ENCODE data around the gene HAGHL. TPM values are rescaled to one million over a fixed set of nuclear protein-coding genes. Genes with fewer than 3 reads are reported as not detected.

Gene HAGHL
- polyA plus RNA-seq, 2 of the 4 experiments (the other 2 are of a cell fraction): 4.4 to 22.0 TPM

- 83% methylated on average over 9 of the region's 20 CpGs for WGBS (ENCODE audit: missing lambda C conversion rate)
- no peak for DNase-seq (ENCODE audit: low read depth in 1 of 2, low spot score in 1 of 2)
- TF ChIP-seq GATA3 (IDR thresholded peaks at IDR 0.05; ENCODE audit: borderline replicate concordance) (no peak), RFX5 (IDR thresholded peaks at IDR 0.05) (no peak), RAD21 (conservative IDR thresholded peaks at IDR 0.05 in 1 of 2, IDR thresholded peaks at IDR 0.05 in 1 of 2) (no peak), MAZ (IDR thresholded peaks at IDR 0.05; ENCODE audit: borderline replicate concordance, low read depth, low read length) (no peak)
- no peak overlapping the region for H3K4me2 ChIP-seq
- peak in 1 of 2 experiments; percentile 16; a peak in 2 of 6 replicates for ATAC-seq
- H3K27ac ChIP-seq: 0 out of 6 replicates have a peak overlapping the region, but pooled peaks of 1 of the 2 experiments have one; percentile 40
- ChIA-PET CTCF (interaction anchor here (1.3 to 15.8 kb wide), 3 partner anchors 17 to 28 kb away, joined by 4 to 105 read pairs (median 6); partner anchors contain the start of genes CHTF18, CIAO3 and RPUSD1), POLR2A (no interaction called here)
- H3K4me1 ChIP-seq: peaks cover 7% of the 10 kb centered on the region
- H3K9me3 ChIP-seq: no peaks in the 10 kb centered on the region
- H3K4me3 ChIP-seq: no peak overlapping the region
- FAIRE-seq: no peak
Observed at GRCh38 chr16:769184-769784, 42.4 kb downstream of the HAGHL start.

DNA sequence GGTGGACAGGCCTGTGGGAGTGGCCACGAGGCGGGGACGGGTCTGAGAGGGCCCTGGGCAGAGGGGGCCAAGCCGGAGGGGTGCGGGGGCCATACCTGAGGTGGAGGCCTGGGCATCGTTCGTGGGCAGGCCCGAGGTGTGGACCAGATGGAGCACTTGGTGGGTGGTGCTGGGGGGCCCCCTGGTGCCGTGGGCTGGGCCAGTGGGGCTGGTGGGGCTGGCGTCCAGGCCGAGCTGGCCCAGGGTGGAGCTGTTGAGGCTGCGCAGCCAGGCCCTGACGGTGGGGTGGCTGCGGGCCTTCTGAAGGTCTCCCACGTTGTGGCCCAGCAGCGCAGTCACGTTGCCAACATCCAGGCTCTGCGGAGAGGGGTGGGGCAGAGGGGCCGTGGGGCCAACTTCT lies 43.0 kb downstream of the HAGHL start:
- TF ChIP-seq MAX (IDR thresholded peaks at IDR 0.05): no peak
- TF ChIP-seq, protein P1, sequence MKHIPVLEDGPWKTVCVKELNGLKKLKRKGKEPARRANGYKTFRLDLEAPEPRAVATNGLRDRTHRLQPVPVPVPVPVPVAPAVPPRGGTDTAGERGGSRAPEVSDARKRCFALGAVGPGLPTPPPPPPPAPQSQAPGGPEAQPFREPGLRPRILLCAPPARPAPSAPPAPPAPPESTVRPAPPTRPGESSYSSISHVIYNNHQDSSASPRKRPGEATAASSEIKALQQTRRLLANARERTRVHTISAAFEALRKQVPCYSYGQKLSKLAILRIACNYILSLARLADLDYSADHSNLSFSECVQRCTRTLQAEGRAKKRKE (CRISPR knock-in tag; IDR thresholded peaks at IDR 0.05; ENCODE audit: low read depth): no peak
- no peak for TF ChIP-seq RAD21 (conservative IDR thresholded peaks at IDR 0.05 in 1 of 2, IDR thresholded peaks at IDR 0.05 in 1 of 2)
- TF ChIP-seq NPAS2 (CRISPR knock-in tag; IDR thresholded peaks at IDR 0.05; ENCODE audit: borderline replicate concordance): no peak
- no peak for TF ChIP-seq ZFP36 (IDR thresholded peaks at IDR 0.05; ENCODE audit: borderline replicate concordance, partially characterized antibody)
- TF ChIP-seq HOXB13 (CRISPR knock-in tag; IDR thresholded peaks at IDR 0.05; ENCODE audit: low read depth): no peak
- TF ChIP-seq POLR2AphosphoS2 (conservative IDR thresholded peaks at IDR 0.05; ENCODE audit: low read length): no peak
- TF ChIP-seq CHD2 (IDR thresholded peaks at IDR 0.05; ENCODE audit: low read length, partially characterized antibody): no peak
- TF ChIP-seq BCL3 (IDR thresholded peaks at IDR 0.05): no peak
- TF ChIP-seq, protein P2, sequence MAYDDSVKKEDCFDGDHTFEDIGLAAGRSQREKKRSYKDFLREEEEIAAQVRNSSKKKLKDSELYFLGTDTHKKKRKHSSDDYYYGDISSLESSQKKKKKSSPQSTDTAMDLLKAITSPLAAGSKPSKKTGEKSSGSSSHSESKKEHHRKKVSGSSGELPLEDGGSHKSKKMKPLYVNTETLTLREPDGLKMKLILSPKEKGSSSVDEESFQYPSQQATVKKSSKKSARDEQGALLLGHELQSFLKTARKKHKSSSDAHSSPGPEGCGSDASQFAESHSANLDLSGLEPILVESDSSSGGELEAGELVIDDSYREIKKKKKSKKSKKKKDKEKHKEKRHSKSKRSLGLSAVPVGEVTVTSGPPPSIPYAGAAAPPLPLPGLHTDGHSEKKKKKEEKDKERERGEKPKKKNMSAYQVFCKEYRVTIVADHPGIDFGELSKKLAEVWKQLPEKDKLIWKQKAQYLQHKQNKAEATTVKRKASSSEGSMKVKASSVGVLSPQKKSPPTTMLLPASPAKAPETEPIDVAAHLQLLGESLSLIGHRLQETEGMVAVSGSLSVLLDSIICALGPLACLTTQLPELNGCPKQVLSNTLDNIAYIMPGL (CRISPR knock-in tag; IDR thresholded peaks at IDR 0.05; ENCODE audit: borderline replicate concordance): no peak
- ATAC-seq (no peak), DNase-seq (ENCODE audit: low read depth in 1 of 2, low spot score in 1 of 2) (no peak), FAIRE-seq (no peak)
- ChIA-PET POLR2A (no interaction called here), CTCF (interaction anchor here (0.9 to 15.8 kb wide), 5 partner anchors 9 to 29 kb away, joined by 3 to 105 read pairs (median 4); partner anchors contain the start of genes CHTF18, CIAO3, MSLN and RPUSD1)
- Histone ChIP-seq H3K9me3 (no peaks in the 10 kb centered on the region), H3K4me1 (peaks cover 7% of the 10 kb centered on the region), H3K27ac (no peak overlapping the region), H3K4me3 (no peak overlapping the region), H3K4me2 (no peak overlapping the region)
- 90% methylated on average over 13 of the region's 19 CpGs for WGBS (ENCODE audit: missing lambda C conversion rate)

DNA sequence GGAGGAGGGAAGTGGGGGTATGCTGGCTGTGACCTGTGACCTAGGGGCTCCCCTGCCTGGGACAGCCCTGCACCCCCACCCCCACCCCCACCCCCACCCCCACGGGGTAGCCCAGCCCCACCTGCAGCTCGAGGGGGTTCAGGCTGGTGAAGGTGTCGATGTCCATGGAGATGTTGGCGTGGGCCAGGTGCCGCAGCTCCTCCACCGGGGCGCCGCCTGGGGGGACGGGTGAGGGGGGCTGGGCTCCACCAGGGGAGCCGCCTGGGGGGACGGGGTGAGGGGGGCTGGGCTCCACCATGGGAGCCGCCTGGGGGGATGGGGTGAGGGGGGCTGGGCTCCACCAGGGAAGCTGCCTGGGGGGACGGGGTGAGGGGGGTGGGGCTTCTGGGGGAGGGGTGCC lies 43.5 kb downstream of the HAGHL start:
- no peak overlapping the region for H3K4me3 ChIP-seq
- POLR2A ChIA-PET: no interaction called here
- ATAC-seq (no peak), FAIRE-seq (no peak), DNase-seq (ENCODE audit: low read depth in 1 of 2, low spot score in 1 of 2) (no peak)
- H3K9me3 ChIP-seq: no peaks in the 10 kb centered on the region
- CTCF ChIA-PET: interaction anchor here (0.9 to 15.8 kb wide), 5 partner anchors 10 to 29 kb away, joined by 3 to 105 read pairs (median 4); partner anchors contain the start of genes CHTF18, CIAO3, MSLN and RPUSD1
- no CpG with 5 or more reads among the region's 13 CpGs for whole genome bisulfite sequencing (ENCODE audit: missing lambda C conversion rate)
- no peak overlapping the region for H3K27ac ChIP-seq
- H3K4me2 ChIP-seq: no peak overlapping the region
- peaks cover 7% of the 10 kb centered on the region for H3K4me1 ChIP-seq
- no peak for TF ChIP-seq HOXB5 (CRISPR knock-in tag; IDR thresholded peaks at IDR 0.05)
- no peak for TF ChIP-seq REST (IDR thresholded peaks at IDR 0.05)
- TF ChIP-seq MAZ (IDR thresholded peaks at IDR 0.05; ENCODE audit: borderline replicate concordance, low read depth, low read length): no peak
- TF ChIP-seq GATA3 (IDR thresholded peaks at IDR 0.05; ENCODE audit: borderline replicate concordance): no peak
- no peak for TF ChIP-seq RCOR1 (IDR thresholded peaks at IDR 0.05; ENCODE audit: low read depth, low read length)
- TF ChIP-seq ESRRA (IDR thresholded peaks at IDR 0.05; ENCODE audit: borderline replicate concordance, low read length): no peak
- no peak for TF ChIP-seq HDAC2 (IDR thresholded peaks at IDR 0.05)
- TF ChIP-seq HOXA7 (CRISPR knock-in tag; IDR thresholded peaks at IDR 0.05): no peak
- TF ChIP-seq, protein P3, sequence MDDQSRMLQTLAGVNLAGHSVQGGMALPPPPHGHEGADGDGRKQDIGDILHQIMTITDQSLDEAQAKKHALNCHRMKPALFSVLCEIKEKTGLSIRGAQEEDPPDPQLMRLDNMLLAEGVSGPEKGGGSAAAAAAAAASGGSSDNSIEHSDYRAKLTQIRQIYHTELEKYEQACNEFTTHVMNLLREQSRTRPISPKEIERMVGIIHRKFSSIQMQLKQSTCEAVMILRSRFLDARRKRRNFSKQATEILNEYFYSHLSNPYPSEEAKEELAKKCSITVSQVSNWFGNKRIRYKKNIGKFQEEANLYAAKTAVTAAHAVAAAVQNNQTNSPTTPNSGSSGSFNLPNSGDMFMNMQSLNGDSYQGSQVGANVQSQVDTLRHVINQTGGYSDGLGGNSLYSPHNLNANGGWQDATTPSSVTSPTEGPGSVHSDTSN (IDR thresholded peaks at IDR 0.05): no peak
- no peak for TF ChIP-seq TFCP2L1 (CRISPR knock-in tag; IDR thresholded peaks at IDR 0.05)
